H1 (cell line): Measurements from ENCODE around the gene NFIA. TPM values are rescaled to one million over a fixed set of nuclear protein-coding genes. Genes with fewer than 3 reads are reported as not detected.

ENCODE experiments used
- CTCF ChIA-PET: fragments of 300-600 bp; sonication (Branson Sonifier 250); formaldehyde crosslinking; loops from one replicate; lab custom pipeline; 2021; ENCODE audit not compliant: partially characterized antibody; lab: Charles Lee
- POLR2A ChIA-PET: fragments of 300-600 bp; sonication (Branson Sonifier 250); formaldehyde crosslinking; loops from one replicate; lab custom pipeline; 2021; ENCODE audit warnings: inconsistent platforms; ENCODE audit not compliant: partially characterized antibody; lab: Charles Lee
- DNase-seq, 2 experiments: peaks; one replicate each; pipeline versions ENCODE4 v3.0.0 to v3.0.0-alpha.2; 2010 to 2022; ENCODE audit warnings: low spot score in 2 of 2, low read depth in 1 of 2, mixed read lengths in 1 of 2
- FAIRE-seq: peaks from 2 replicates; lab custom pipeline; 2011; peaks lifted over from hg19 to GRCh38; lab: Jason Lieb, UNC
- H2AFZ ChIP-seq: 2 replicates; pipeline ENCODE4 v1.8.1; 2012; ENCODE audit warnings: low read length, inconsistent platforms
- H2AK5ac ChIP-seq: 2 replicates; pipeline ENCODE4 v1.6.1; 2013; ENCODE audit warnings: low read depth, low read length
- H2BK120ac ChIP-seq: replicated peaks from 2 replicates; pipeline ENCODE3; 2013; ENCODE audit warnings: low read depth, low read length, inconsistent platforms
- H2BK12ac ChIP-seq: 2 replicates; pipeline ENCODE4 v1.6.1; 2013; ENCODE audit warnings: low read depth, low read length
- H2BK15ac ChIP-seq: 2 replicates; pipeline ENCODE4 v1.6.1; 2013; ENCODE audit warnings: low read length
- H2BK20ac ChIP-seq: 2 replicates; pipeline ENCODE4 v1.6.1; 2013; ENCODE audit warnings: low read length
- H2BK5ac ChIP-seq: 2 replicates; pipeline ENCODE4 v1.6.1; 2013; ENCODE audit warnings: low read depth, low read length
- H3K14ac ChIP-seq: 2 replicates; pipeline ENCODE4 v1.6.1; 2013; ENCODE audit warnings: inconsistent platforms; ENCODE audit not compliant: insufficient read length
- H3K18ac ChIP-seq: 2 replicates; pipeline ENCODE4 v1.6.1; 2013; ENCODE audit warnings: low read length; ENCODE audit errors: extremely low read depth
- H3K23ac ChIP-seq: 2 replicates; pipeline ENCODE4 v1.6.1; 2013; ENCODE audit warnings: inconsistent platforms; ENCODE audit not compliant: insufficient read length
- H3K23me2 ChIP-seq: 2 replicates; pipeline ENCODE4 v1.6.1; 2013; ENCODE audit warnings: low read depth, low read length
- H3K27ac ChIP-seq: 2 replicates; pipeline ENCODE4 v1.6.1; 2011; ENCODE audit warnings: low read depth, low read length, inconsistent platforms
- H3K27me3 ChIP-seq, 4 experiments: replicated peaks in 1 of 4; 1 replicate in 1 of 4; 2 replicates in 3 of 4; pipeline versions ENCODE4 v1.6.1 to v1.8.1; 2011 to 2013; ENCODE audit warnings: low read length in 3 of 4, mild to moderate bottlenecking in 3 of 4, inconsistent platforms in 2 of 4, mixed read lengths in 2 of 4, moderate library complexity in 1 of 4; ENCODE audit not compliant: control insufficient read depth in 3 of 4, insufficient read depth in 3 of 4; ENCODE audit errors: extremely low read depth in 1 of 4
- H3K36me3 ChIP-seq, 4 experiments: 2 replicates each; pipeline versions ENCODE4 v1.6.1 to v1.8.1; 2011 to 2013; ENCODE audit warnings: mild to moderate bottlenecking in 4 of 4, low read length in 3 of 4, moderate library complexity in 2 of 4, control low read depth in 1 of 4, inconsistent platforms in 1 of 4; ENCODE audit not compliant: insufficient read depth in 4 of 4, control insufficient read depth in 2 of 4
- H3K4ac ChIP-seq: replicated peaks from 2 replicates; pipeline ENCODE3; 2013; ENCODE audit warnings: low read length, low read depth, mixed read lengths, inconsistent platforms; ENCODE audit not compliant: insufficient read length
- H3K4me1 ChIP-seq, 4 experiments: replicated peaks in 1 of 4; 1 replicate in 1 of 4; 2 replicates in 3 of 4; pipeline versions ENCODE4 v1.6.1 to v1.8.1; 2011 to 2013; ENCODE audit warnings: low read length in 3 of 4, inconsistent platforms in 2 of 4, mixed read lengths in 1 of 4; ENCODE audit not compliant: insufficient read depth in 4 of 4, control insufficient read depth in 3 of 4
- H3K4me2 ChIP-seq, 2 experiments: 2 replicates each; pipeline versions ENCODE4 v1.6.1 to v1.8.1; 2011 to 2013; ENCODE audit warnings: low read depth in 2 of 2, low read length in 2 of 2, control low read depth in 1 of 2, inconsistent platforms in 1 of 2, mild to moderate bottlenecking in 1 of 2; ENCODE audit not compliant: insufficient read depth in 1 of 2
- H3K4me3 ChIP-seq, 4 experiments: fragments of 200-600, 300-600 bp in 1 of 4; sonication (generic), shearing (Covaris generic), sonication (Bioruptor Twin) in 1 of 4; 2 replicates each; pipeline versions ENCODE4 v1.5.1 to v1.8.1; 2011 to 2016; ENCODE audit warnings: low read length in 4 of 4, low read depth in 3 of 4, control low read depth in 2 of 4, inconsistent platforms in 2 of 4, mild to moderate bottlenecking in 2 of 4, mixed read lengths in 1 of 4, moderate library complexity in 1 of 4; ENCODE audit not compliant: insufficient read depth in 2 of 4; ENCODE audit errors: extremely low read depth in 1 of 4
- H3K56ac ChIP-seq: replicated peaks from 2 replicates; pipeline ENCODE3; 2013; ENCODE audit warnings: low read depth, mild to moderate bottlenecking, mixed read lengths, low read length, inconsistent platforms; ENCODE audit not compliant: insufficient read length
- H3K79me1 ChIP-seq: 2 replicates; pipeline ENCODE4 v1.6.1; 2013; ENCODE audit warnings: low read depth, low read length, control low read depth
- H3K79me2 ChIP-seq, 2 experiments: 2 replicates each; pipeline versions ENCODE4 v1.6.1 to v1.8.1; 2012 to 2013; ENCODE audit warnings: low read length in 2 of 2, mild to moderate bottlenecking in 2 of 2, inconsistent platforms in 1 of 2; ENCODE audit not compliant: insufficient read depth in 2 of 2, control insufficient read depth in 1 of 2
- H3K9ac ChIP-seq, 4 experiments: replicated peaks in 1 of 4; 1 replicate in 1 of 4; 2 replicates in 3 of 4; pipeline versions ENCODE4 v1.6.1 to v1.8.1; 2011 to 2013; ENCODE audit warnings: low read depth in 3 of 4, low read length in 3 of 4, control low read depth in 2 of 4, mild to moderate bottlenecking in 2 of 4, moderate library complexity in 2 of 4, inconsistent platforms in 1 of 4; ENCODE audit errors: extremely low read depth in 1 of 4
- H3K9me3 ChIP-seq, 2 experiments: 2 replicates each; pipeline versions ENCODE4 v1.6.1 to v1.8.1; 2012 to 2013; ENCODE audit warnings: mild to moderate bottlenecking in 2 of 2, moderate library complexity in 2 of 2, control low read depth in 1 of 2, inconsistent platforms in 1 of 2, low read depth in 1 of 2, low read length in 1 of 2, mixed read lengths in 1 of 2; ENCODE audit not compliant: insufficient read depth in 2 of 2
- H4K20me1 ChIP-seq, 2 experiments: replicated peaks in 1 of 2; 2 replicates each; pipeline versions ENCODE3 to v1.8.1; 2011 to 2013; ENCODE audit warnings: inconsistent platforms in 2 of 2, low read length in 2 of 2, mild to moderate bottlenecking in 1 of 2; ENCODE audit not compliant: insufficient read depth in 2 of 2, control insufficient read depth in 1 of 2
- H4K5ac ChIP-seq: 2 replicates; pipeline ENCODE4 v1.6.1; 2013; ENCODE audit warnings: low read length, low read depth, mixed read lengths, inconsistent platforms; ENCODE audit not compliant: insufficient read length
- H4K8ac ChIP-seq: 2 replicates; pipeline ENCODE4 v1.8.0; 2013; ENCODE audit warnings: mild to moderate bottlenecking, moderate library complexity, low read length, inconsistent platforms; ENCODE audit not compliant: insufficient read depth; ENCODE audit errors: extremely low read depth
- H4K91ac ChIP-seq: replicated peaks from 2 replicates; pipeline ENCODE3; 2013; ENCODE audit warnings: low read length, mixed read lengths, inconsistent platforms; ENCODE audit not compliant: insufficient read length
- BACH1 ChIP-seq: IDR thresholded peaks from 2 replicates; pipeline ENCODE4 v1.6.1; 2012; ENCODE audit warnings: low read length, improper control_type of control experiment
- NANOG ChIP-seq: IDR thresholded peaks from 2 replicates; pipeline ENCODE4 v1.6.1; 2011; ENCODE audit warnings: low read length, low read depth, mild to moderate bottlenecking, inconsistent platforms; ENCODE audit not compliant: insufficient read depth, poor library complexity, severe bottlenecking
- RFX5 ChIP-seq: IDR thresholded peaks from 2 replicates; pipeline ENCODE4 v1.6.1; 2011; ENCODE audit warnings: low read depth, low read length, improper control_type of control experiment, borderline replicate concordance
- TAF1 ChIP-seq: IDR thresholded peaks from 2 replicates; pipeline ENCODE4 v1.6.1; 2011; ENCODE audit warnings: mild to moderate bottlenecking, low read depth, low read length
- WGBS, 2 experiments: shearing (Covaris generic) in 1 of 2; methylation state at CpG; one replicate each; pipeline versions ENCODE4 v1.1.6 to v1.1.7; 2013 to 2015; ENCODE audit warnings: low lambda C conversion rate in 2 of 2, mixed read lengths in 2 of 2, inconsistent platforms in 1 of 2, low coverage in 1 of 2, missing lambda C conversion rate in 1 of 2; ENCODE audit not compliant: insufficient replicate concordance in 2 of 2, insufficient coverage in 1 of 2, insufficient read length in 1 of 2; ENCODE audit errors: extremely low coverage in 1 of 2, missing lambda C conversion rate in 1 of 2; 5-methylcytosine and 5-hydroxymethylcytosine counted together
- polyA plus RNA-seq, 7 experiments: library from polyadenylated mRNA; depleted of rRNA in 3 of 7; stranded (reverse) in 5 of 7; unstranded in 2 of 7; fragments of >200 nt in 5 of 7; fragments of 200-250 nt in 2 of 7; gene quantifications; 1 replicate in 5 of 7; 2 replicates in 1 of 7; 4 replicates in 1 of 7; pipeline versions ENCODE4 v1.2.1 to v1.2.3, GENCODE V29; 2011 to 2013; ENCODE audit warnings: missing spikeins in 2 of 7, mixed read lengths in 2 of 7
- total RNA-seq: library from RNA; stranded (reverse); fragmentation: NEBNext Ultra II Directional; extraction: Animal tissue kit (Norgen Biotek cat#: 25700); gene quantifications from 2 replicates; pipeline ENCODE4 v1.2.1, GENCODE V29; 2021
- TF ChIP-seq, protein P1 (sequence below): IDR thresholded peaks from 2 replicates; pipeline ENCODE4 v1.6.1; 2012; ENCODE audit warnings: inconsistent platforms

NFIA gene
- total and polyA plus RNA-seq, 2 of the 8 experiments (the other 6 are each of a cell fraction or from before 2014, with no cell fraction given), result 1.8 to 2.3 TPM

DNA sequence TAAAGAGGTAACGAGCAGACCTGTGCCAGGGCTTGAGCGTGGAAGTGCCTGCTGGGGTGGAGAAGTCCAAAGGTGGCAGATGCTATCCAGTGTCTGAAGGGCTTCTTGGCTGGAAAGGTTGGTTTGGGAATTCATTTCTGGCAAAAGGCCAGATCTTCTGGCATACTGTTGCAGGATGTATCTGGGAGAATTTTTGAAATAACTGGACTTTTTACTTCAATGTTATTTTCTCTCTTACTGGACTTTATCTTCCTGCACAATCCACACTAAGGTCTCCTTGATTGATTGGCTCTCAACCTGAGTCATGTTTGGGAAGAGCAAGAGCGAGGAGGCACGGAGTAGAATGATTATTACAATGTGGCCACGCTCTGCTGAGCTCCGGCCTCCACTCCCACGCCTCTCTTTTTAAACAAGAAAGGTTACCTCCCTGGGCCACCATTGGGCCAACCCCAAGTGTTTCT is 364.2 kb downstream of the NFIA start:
- no peak overlapping the region for H3K4me3 ChIP-seq
- no peak overlapping the region for H2BK5ac ChIP-seq
- no peak overlapping the region for H4K5ac ChIP-seq
- H3K4ac ChIP-seq, result no peak overlapping the region
- H4K91ac ChIP-seq, result no peak overlapping the region
- no peak overlapping the region for H3K56ac ChIP-seq
- no peak overlapping the region for H2BK12ac ChIP-seq
- CTCF ChIA-PET, result interaction anchor here (1.4 to 1.5 kb wide), 3 partner anchors 8 to 11 kb away, joined by 3 to 4 read pairs (median 4); no protein-coding TSS in a partner anchor
- H3K9me3 ChIP-seq, result no peaks in the 10 kb centered on the region
- H3K79me1 ChIP-seq, result no peaks in the 10 kb centered on the region
- H3K14ac ChIP-seq, result no peak overlapping the region
- no peaks in the 10 kb centered on the region for H3K36me3 ChIP-seq
- no peak overlapping the region for H2BK20ac ChIP-seq
- H3K27me3 ChIP-seq, result no peaks in the 10 kb centered on the region
- H3K27ac ChIP-seq, result no peak overlapping the region
- no peaks in the 10 kb centered on the region for H3K79me2 ChIP-seq
- no peak overlapping the region for H3K23ac ChIP-seq
- H3K4me2 ChIP-seq, result no peak overlapping the region
- H2BK120ac ChIP-seq, result no peak overlapping the region
- H2AFZ ChIP-seq, result no peak overlapping the region
- H3K9ac ChIP-seq, result no peak overlapping the region
- FAIRE-seq (no peak), DNase-seq (no peak)
- H4K20me1 ChIP-seq, result no peaks in the 10 kb centered on the region
- peaks cover 2 to 8% (median 4%) of the 10 kb centered on the region in 4 experiments; a peak in 4 of 7 replicates for H3K4me1 ChIP-seq
- H3K23me2 ChIP-seq, result no peaks in the 10 kb centered on the region
- H3K18ac ChIP-seq, result no peak overlapping the region
- H2BK15ac ChIP-seq, result no peak overlapping the region
- H2AK5ac ChIP-seq, result no peak overlapping the region
- WGBS, 2 experiments, result 92% methylated on average over 7 of the region's 7 CpGs; no CpG with 5 or more reads in 1 of the 2 experiments
- POLR2A ChIA-PET, result no interaction called here
- no peak overlapping the region for H4K8ac ChIP-seq
- no peak for TF ChIP-seq BACH1
- no peak for TF ChIP-seq NANOG
- no peak for TF ChIP-seq TAF1
- TF ChIP-seq, protein P1, sequence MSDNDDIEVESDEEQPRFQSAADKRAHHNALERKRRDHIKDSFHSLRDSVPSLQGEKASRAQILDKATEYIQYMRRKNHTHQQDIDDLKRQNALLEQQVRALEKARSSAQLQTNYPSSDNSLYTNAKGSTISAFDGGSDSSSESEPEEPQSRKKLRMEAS, result no peak
- TF ChIP-seq RFX5, result no peak
